Cerebellar cortex (tissue), 1 donor: ENCODE measurements around the gene ZBTB45.
"Not testable (repeated sequence)": the region's sequence is repeated elsewhere in the genome, so short reads cannot be mapped to it uniquely, and the experiment has no call there.

Experiments used
- DNase-seq: peaks from one replicate; pipeline ENCODE4 v3.0.0-alpha.2; 2015; ENCODE audit warnings: low spot score

Gene ZBTB45

DNA sequence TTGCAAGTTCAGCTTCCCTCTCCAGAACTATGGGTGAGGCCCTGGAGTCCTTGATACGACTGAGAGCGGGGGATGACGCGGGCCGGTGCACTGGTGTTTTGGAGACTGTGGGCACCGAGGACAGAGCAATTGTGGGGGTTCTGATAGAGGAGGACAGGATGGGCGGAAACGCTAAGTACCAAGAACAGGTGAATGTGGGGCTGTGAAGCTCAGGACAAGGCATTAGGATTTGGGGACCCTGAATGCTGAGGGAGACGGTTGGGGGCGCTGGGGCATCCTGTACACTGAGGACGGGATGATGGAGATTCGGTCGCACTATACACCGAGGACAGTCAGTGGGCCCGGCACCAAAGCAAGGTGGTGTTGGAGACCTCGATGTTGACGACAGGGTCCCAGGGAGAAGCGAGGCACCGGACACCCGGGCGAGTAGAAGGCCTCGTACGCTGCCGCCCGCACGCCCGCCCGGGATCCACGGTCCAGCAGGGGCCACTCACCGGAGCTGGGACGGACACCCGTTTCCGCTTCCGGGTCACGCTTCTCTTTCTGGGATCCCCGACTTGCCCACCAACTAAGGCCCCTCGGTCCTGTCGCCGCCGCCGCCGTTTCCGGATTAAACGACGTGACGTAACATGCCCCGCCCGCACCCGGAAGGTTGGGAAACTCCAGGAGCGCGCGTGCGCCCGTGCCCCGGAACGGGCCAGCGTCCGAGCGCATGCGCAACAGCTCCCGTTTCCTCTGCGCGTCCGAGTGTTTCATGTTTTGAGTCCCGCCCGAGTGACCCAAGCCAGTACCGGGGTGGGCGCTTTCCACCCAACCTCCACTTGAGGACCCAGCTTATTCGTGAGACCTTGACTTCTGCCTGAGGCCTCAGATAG lies 35.1 kb upstream of the ZBTB45 start, which contains the start of gene CHMP2A:
CHMP2A (minus strand) TSS at position 612 of the 875 bp plus-strand sequence. CDS start 893 bp downstream, outside the sequence.
- peak; percentile 97 for DNase-seq

DNA sequence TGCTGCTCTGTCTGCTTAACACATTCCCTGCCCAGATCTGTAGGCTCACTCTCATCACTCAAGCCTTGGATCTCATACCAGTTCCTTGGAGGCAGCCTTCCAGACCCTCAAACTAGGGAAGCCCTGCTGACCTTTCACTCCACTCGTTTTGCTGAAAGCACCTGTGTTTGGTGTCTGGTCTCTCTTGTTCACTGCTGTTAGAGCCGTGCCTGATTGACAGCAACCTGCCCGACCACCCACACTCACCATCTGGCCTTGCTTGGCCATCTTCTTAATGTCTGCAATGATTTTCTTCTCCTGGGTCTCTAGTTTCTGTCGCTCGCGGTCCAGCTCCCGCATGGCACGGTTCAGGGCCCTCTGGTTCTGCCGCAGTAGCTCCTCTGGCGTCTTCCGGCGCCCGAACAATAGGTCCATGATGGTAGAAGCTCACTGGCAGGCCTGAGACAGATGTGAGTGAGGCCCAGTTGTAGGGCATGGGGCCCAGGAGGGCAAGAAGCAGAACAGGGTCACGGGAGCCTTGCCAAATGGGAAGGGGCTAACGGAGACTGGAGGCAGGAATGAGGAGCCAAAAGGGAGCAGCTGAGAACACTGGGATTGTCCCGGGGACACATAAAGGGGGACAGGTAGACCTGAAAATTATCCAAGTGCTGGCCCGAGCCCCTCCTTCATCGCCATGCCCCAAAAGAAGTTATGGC lies 34.3 kb upstream of the ZBTB45 start:
- no peak for DNase-seq

DNA sequence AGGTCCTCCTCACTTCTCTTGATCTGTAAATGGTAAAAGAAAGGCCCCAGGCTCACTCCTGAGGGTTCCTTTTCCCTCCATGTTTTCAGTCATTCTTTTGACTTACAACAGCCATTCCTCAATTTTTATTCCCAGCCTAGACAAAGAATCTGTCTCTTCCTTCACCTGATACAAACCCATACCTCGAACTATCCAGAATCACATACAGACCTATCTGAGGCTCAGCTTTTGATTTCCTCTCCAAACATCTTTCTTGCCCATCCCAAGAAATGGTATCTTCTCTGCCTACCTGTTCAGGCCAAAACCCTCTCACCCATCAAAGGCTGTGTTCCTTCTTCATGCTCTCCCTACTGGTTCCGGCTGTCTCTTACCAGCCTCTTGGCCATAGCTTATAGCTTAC lies 33.0 kb upstream of the ZBTB45 start:
- no peak for DNase-seq

DNA sequence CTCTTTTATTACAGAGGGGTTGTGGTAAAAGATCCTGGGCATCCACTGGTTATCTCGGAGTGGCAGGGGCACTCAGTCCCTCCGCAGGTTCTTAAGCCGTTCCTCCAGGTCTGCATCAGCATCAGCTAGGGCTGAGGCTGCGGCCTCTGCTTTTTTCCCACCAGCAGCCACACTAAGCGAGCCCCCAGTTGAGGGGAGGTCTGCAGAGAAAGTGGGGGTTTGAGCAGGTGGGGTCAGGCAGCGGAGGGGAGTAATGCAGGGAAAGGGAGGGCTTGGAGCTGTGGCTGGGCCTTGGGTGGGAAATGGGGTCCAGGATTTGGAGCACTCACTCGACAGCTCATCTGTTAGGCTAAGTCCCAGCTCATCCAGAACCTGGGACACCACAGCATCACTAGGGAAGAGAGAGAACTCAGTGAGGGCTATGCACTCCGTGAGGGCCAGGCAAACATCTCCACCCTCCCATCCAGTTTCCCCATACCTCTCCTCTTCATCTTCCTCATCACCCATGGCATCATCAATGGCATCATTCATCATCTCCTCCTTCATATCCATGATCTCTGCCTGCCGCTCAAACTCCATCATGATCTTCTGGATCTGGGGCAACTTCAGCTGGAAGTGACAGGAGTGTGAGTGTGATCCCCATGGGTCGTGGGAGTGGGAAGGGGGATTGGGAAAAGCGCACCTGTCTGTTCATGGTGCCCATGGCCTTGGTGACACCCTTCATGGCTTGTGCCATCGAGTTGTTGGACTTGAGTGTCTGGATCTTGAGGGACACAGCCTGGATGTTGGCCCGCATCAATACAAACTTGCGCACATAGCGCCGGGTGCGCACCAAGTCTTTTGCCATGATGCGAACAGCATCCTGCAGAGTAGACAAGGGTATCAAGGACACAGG lies 32.2 kb upstream of the ZBTB45 start:
- no peak for DNase-seq

DNA sequence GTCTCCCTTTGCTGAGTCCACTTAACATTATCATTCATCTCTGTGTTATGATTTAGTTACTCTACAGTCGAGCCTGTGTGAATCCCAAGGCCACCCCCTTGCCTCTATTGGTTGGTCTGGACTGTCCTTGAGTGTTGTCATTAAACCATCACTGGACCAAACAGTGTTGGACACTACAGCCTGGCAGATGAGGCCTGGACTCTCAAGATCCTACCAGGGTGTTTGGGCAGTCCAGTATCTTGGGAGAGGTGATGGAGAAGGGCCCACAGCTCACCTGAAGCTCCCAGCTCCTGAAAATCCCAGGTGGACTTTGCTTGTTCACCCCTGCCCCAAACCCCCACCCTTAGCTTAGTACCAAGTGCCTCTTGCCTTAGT lies 31.5 kb upstream of the ZBTB45 start:
- no peak for DNase-seq

DNA sequence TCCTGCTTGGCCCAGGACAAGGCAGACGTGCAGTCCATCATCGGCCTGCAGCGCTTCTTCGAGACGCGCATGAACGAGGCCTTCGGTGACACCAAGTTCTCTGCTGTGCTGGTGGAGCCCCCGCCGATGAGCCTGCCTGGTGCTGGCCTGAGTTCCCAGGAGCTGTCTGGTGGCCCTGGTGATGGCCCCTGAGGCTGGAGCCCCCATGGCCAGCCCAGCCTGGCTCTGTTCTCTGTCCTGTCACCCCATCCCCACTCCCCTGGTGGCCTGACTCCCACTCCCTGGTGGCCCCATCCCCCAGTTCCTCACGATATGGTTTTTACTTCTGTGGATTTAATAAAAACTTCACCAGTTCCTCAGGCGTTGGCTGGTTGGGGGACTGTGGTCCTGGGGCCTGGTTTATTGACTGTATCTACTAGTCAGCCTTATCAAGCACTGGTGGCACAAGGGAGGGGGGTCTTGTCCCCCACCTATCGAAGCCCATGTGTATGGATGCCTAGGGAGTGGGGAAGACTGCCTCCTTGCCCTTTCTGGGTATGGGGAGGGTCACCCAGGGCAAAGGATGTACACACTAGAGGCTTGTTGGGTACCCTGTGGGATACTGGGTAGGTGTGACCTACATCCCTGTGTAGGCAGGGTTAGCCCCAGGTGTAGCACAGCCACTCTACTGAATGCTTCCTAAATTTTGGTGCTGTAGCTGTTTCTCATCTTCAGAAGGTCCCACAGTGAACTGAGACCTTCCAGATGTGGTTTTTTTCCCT lies 30.9 kb upstream of the ZBTB45 start:
- no peak for DNase-seq

DNA sequence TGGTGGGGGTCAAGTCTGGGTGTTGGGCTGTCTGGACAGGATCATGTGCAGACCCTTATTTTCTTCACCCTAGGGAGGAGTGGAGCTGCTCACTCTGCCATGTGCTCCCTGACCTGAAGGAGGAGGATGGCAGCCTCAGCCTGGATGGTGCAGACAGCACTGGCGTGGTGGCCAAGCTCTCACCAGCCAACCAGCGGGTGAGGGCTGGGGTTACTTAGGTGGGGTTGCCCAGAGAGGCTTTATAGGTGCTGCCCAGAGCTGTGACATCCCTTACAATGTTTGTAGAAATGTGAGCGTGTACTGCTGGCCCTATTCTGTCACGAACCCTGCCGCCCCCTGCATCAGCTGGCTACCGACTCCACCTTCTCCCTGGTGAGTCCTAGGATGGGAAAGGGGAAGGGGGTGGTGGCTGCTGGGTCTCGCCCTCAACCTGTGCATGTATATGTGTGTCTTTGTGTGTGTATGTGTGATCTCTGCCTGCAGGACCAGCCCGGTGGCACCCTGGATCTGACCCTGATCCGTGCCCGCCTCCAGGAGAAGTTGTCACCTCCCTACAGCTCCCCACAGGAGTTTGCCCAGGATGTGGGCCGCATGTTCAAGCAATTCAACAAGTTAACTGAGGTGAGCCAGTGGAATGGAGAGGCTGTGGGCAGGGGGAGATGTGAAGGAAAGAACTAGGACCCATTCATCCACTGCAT lies 30.2 kb upstream of the ZBTB45 start:
- DNase-seq = no peak

DNA sequence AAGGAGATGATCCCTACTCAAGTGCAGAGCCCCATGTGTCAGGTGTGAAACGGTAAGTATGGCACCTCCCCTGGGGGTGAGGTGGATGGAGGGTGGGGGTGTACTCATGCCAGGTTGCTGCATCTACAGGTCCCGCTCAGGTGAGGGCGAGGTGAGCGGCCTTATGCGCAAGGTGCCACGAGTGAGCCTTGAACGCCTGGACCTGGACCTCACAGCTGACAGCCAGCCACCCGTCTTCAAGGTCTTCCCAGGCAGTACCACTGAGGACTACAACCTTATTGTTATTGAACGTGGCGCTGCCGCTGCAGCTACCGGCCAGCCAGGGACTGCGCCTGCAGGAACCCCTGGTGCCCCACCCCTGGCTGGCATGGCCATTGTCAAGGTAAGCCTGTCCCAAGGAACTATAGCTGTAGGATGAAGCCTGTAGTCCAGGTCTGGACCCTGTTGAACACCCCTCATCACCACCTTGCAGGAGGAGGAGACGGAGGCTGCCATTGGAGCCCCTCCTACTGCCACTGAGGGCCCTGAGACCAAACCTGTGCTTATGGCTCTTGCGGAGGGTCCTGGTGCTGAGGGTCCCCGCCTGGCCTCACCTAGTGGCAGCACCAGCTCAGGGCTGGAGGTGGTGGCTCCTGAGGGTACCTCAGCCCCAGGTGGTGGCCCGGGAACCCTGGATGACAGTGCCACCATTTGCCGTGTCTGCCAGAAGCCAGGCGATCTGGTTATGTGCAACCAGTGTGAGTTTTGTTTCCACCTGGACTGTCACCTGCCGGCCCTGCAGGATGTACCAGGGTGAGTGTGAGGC lies 29.5 kb upstream of the ZBTB45 start:
- no peak for DNase-seq

DNA sequence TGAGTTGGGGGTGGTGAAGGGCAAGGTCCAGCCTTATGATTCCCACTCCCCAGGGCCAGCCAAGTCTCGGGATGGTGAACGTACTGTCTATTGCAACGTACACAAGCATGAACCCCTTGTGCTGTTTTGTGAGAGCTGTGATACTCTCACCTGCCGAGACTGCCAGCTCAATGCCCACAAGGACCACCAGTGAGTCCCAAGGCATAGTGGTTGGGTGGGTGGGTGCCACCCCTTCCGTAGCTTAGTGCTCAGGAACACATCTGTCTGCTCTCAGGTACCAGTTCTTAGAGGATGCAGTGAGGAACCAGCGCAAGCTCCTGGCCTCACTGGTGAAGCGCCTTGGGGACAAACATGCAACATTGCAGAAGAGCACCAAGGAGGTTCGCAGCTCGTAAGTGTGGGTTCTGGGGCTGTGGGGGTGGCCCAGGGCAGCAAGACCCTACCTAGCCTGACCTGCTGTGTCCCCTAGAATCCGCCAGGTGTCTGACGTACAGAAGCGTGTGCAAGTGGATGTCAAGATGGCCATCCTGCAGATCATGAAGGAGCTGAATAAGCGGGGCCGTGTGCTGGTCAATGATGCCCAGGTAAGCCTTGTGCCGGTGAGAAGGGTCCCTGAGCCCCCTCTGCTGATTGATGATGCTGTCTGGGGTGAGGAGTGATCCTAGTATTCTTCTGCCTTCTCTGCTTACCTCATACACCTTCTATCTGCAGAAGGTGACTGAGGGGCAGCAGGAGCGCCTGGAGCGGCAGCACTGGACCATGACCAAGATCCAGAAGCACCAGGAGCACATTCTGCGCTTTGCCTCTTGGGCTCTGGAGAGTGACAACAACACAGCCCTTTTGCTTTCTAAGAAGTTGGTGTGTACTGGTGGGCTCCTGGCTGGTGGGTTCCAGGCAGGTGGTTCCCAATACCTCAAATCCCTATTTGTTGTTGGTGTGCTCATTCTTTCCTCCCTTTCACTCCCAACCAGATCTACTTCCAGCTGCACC lies 28.0 kb upstream of the ZBTB45 start:
- no peak for DNase-seq

DNA sequence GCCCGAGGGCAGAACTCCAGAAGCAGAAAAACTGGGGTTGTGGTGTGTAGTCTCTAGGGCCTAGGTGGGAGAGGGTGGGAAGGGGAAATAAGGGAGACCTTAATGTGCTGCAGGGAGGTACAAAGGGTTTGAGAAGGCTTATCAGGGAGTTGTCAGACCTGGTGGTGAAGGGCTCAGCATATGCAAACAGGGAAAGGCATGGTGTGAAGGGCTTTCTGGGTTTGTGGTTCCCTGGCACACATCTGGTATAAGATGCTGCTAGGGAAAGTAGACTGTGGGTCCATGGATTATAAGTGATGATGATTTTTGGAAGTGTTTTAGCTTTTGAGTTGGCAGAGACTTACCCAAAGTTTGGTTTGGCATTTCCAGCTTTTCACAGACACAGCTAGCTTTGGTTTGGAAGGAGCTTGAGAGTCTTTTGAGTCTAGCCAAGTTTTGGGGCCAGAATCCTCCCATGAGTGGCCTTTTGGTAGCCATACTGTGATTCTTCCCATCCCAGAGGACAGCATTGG lies 26.5 kb upstream of the ZBTB45 start:
- DNase-seq = no peak

DNA sequence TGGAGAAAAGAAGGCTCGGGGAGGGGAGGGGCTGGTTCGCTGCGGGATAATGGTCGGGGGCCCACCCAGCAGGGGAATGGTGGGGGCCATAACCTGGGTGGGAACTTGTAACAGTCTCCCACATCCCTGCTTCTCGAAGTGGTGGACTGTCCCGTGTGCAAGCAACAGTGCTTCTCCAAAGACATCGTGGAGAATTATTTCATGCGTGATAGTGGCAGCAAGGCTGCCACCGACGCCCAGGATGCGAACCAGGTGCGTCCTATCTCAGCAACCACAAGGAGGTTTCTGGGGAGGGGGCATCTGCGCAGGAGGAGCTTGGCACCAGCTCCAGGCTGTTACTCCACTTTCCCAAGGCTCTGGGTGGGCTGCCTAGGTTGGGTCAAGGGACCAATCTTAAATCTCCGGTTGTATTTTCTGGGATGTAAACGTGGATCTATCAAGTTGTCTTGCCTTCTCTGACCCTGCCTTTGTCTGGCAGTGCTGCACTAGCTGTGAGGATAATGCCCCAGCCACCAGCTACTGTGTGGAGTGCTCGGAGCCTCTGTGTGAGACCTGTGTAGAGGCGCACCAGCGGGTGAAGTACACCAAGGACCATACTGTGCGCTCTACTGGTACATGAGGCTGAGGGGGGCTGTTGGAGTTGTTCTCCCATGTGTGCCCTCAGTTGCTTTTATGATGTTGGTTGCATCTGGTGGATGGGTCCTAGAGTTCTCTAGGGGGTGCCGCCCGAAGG lies 25.8 kb upstream of the ZBTB45 start:
- DNase-seq = no peak

DNA sequence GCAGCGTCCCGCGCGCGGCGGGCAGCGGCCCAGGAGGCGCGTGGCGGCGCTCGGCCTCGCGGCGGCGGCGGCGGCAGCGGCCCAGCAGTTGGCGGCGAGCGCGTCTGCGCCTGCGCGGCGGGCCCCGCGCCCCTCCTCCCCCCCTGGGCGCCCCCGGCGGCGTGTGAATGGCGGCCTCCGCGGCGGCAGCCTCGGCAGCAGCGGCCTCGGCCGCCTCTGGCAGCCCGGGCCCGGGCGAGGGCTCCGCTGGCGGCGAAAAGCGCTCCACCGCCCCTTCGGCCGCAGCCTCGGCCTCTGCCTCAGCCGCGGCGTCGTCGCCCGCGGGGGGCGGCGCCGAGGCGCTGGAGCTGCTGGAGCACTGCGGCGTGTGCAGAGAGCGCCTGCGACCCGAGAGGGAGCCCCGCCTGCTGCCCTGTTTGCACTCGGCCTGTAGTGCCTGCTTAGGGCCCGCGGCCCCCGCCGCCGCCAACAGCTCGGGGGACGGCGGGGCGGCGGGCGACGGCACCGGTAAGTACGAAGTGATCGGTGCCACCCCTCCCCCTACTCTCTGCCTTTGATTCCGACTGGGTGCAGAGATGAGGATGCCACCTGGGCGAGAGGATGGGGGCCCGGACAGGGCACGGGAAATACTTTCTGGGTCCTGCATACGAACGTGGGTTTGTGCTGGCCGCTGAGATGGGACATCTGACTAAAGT lies 25.1 kb upstream of the ZBTB45 start:
- DNase-seq = no peak

DNA sequence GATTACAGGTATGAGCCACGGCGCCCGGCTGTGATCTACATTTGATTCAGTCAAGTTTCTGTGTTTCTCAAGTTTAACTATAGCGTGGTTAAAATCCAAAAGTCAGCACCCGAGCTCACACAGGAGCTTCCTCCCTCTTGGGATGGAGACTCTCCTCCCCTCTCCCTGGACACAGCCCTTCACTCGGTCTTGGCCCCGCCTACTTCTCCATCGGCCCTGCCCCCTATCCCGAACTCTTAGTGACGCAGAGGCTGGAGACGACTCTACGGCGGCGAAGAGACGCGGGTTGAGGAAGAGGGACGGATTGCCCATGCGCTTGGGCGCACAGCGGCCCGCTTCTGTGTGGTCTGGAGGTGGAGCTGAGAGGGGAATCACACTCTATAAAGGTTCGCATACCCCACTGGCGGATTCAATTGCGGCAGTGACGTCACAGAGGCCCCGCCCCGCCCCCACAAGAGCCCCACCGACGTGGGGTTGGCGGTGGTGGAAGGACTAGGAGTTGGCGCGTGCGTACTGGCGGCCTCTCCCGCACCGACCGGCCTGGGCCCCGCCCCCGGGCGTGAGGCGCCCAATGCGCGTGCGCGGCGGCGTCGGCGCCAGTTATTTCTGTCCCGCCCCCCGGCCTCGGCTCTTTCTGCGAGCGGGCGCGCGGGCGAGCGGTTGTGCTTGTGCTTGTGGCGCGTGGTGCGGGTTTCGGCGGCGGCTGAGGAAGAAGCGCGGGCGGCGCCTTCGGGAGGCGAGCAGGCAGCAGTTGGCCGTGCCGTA lies 24.4 kb upstream of the ZBTB45 start, which contains the start of gene TRIM28:
TRIM28 (plus strand) TSS at position 239 of the 765 bp plus-strand sequence. CDS start 694 bp downstream, outside the sequence.
- DNase-seq = peak; percentile 99

DNA sequence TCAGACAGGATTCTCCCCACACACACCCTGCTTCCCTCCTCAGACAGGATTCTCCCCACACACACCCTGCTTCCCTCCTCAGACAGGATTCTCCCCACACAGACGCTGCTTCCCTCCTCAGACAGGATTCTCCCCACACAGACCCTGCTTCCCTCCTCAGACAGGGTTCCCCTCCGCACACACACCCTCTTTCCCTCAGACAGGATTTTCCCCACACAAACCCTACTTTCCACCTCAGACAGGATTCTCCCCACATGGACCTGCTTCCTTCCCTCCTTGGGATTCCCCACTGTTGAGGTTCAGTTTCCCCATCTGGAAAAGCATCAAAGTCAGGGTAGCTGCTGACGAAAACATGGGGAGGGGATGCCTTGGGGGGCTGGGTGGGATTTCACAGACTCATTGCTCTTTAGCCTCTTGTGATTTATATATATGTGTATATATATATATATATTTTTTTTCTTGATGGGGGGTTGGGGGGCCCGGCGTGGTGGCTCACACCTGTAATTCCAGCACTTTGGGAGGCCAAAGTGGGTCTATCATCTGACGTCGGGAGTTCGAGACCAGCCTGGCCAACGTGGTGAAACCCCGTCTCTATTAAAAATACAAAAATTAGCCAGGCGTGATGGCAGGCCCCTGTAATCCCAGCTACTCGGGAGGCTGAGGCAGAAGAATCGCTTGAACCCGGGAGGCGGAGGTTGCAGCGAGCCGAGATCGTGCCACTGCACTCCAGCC lies 23.2 kb upstream of the ZBTB45 start:
- DNase-seq = not testable (repeated sequence)

DNA sequence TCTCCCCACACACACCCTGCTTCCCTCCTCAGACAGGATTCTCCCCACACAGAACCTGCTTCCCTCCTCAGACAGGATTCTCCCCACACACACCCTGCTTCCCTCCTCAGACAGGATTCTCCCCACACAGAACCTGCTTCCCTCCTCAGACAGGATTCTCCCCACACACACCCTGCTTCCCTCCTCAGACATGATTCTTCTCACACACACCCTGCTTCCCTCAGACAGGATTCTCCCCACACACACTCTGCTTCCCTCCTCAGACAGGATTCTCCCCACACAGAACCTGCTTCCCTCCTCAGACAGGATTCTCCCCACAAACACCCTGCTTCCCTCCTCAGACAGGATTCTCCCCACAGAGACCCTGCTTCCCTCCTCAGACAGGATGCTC lies 19.6 kb upstream of the ZBTB45 start:
- DNase-seq = not testable (repeated sequence)
